IMR-90 (cell line): ENCODE results near the gene PPIL6. TPM values are rescaled to one million over a fixed set of nuclear protein-coding genes. Genes with fewer than 3 reads are reported as not detected.

Source experiments
- ATAC-seq: fragments of 200-7000 bp; cut with Tn5 transposase; 2 replicates; pipeline ENCODE4 v1.9.1; 2020; ENCODE audit warnings: low read depth, mild to moderate bottlenecking, moderate library complexity
- BruUV-seq: library from RNA; stranded (reverse); fragments of 400-500 nt; replicated peaks from 2 replicates; lab custom pipeline; 2021; lab: Mats Ljungman, UMichigan
- CTCF ChIA-PET: fragments of 300-600 bp; formaldehyde crosslinking; extraction: SDS; loops from one replicate; lab custom pipeline; 2021; ENCODE audit warnings: antibody characterized with exemption; lab: Yijun Ruan, JAX
- POLR2A ChIA-PET: fragments of 300-600 bp; sonication (Branson Sonifier 250); formaldehyde crosslinking; loops from one replicate; lab custom pipeline; 2022; ENCODE audit warnings: antibody characterized with exemption; ENCODE audit not compliant: unreplicated experiment; lab: Charles Lee
- DNase-seq: peaks from one replicate; pipeline ENCODE4 v3.0.0; 2013
- H2AFZ ChIP-seq: replicated peaks from 2 replicates; pipeline ENCODE3; 2013; ENCODE audit warnings: low read length, mild to moderate bottlenecking; ENCODE audit not compliant: poor library complexity
- H2AK5ac ChIP-seq: 2 replicates; pipeline ENCODE4 v1.6.1; 2013; ENCODE audit warnings: low read depth, low read length, inconsistent platforms
- H2AK9ac ChIP-seq: replicated peaks from 2 replicates; pipeline ENCODE3; 2013; ENCODE audit warnings: mild to moderate bottlenecking, low read depth, low read length, moderate library complexity; ENCODE audit not compliant: poor library complexity
- H2BK120ac ChIP-seq: 2 replicates; pipeline ENCODE4 v1.6.1; 2013; ENCODE audit warnings: low read depth, low read length, inconsistent platforms
- H2BK15ac ChIP-seq: 3 replicates; pipeline ENCODE4 v1.6.1; 2013; ENCODE audit warnings: low read depth, low read length, inconsistent platforms
- H2BK20ac ChIP-seq: 2 replicates; pipeline ENCODE4 v1.6.1; 2013; ENCODE audit warnings: low read depth, mild to moderate bottlenecking, inconsistent platforms, low read length, moderate library complexity
- H2BK5ac ChIP-seq: 2 replicates; pipeline ENCODE4 v1.6.1; 2013; ENCODE audit warnings: mild to moderate bottlenecking, low read depth, low read length, inconsistent platforms; ENCODE audit not compliant: poor library complexity, severe bottlenecking
- H3K14ac ChIP-seq: replicated peaks from 2 replicates; pipeline ENCODE4 v1.6.1; 2013; ENCODE audit warnings: low read depth, low read length, inconsistent platforms
- H3K18ac ChIP-seq: 2 replicates; pipeline ENCODE4 v1.6.1; 2013; ENCODE audit warnings: low read depth, low read length, control low read depth
- H3K23ac ChIP-seq: 2 replicates; pipeline ENCODE4 v1.6.1; 2013; ENCODE audit warnings: low read depth, low read length, inconsistent platforms
- H3K27ac ChIP-seq: 2 replicates; pipeline ENCODE4 v1.5.1; 2013; ENCODE audit warnings: mild to moderate bottlenecking, control low read depth, low read length; ENCODE audit not compliant: insufficient read depth
- H3K27me3 ChIP-seq: 2 replicates; pipeline ENCODE4 v1.6.1; 2013; ENCODE audit warnings: low read length; ENCODE audit not compliant: control insufficient read depth, insufficient read depth
- H3K36me3 ChIP-seq: 2 replicates; pipeline ENCODE4 v1.6.1; 2013; ENCODE audit warnings: low read length, mixed read lengths; ENCODE audit not compliant: control insufficient read depth, insufficient read depth
- H3K4ac ChIP-seq: 2 replicates; pipeline ENCODE4 v1.6.1; 2013; ENCODE audit warnings: low read depth, low read length, inconsistent platforms
- H3K4me1 ChIP-seq: 2 replicates; pipeline ENCODE4 v1.6.1; 2013; ENCODE audit warnings: low read length, mixed read lengths; ENCODE audit not compliant: control insufficient read depth, insufficient read depth
- H3K4me2 ChIP-seq: 2 replicates; pipeline ENCODE4 v1.6.1; 2013; ENCODE audit warnings: low read depth, mild to moderate bottlenecking, control low read depth, low read length, moderate library complexity
- H3K4me3 ChIP-seq: 2 replicates; pipeline ENCODE4 v1.5.1; 2013; ENCODE audit warnings: low read depth, mild to moderate bottlenecking, control low read depth, low read length, moderate library complexity; ENCODE audit not compliant: insufficient read depth
- H3K56ac ChIP-seq: 2 replicates; pipeline ENCODE4 v1.6.1; 2013; ENCODE audit warnings: low read length, inconsistent platforms; ENCODE audit not compliant: insufficient read depth; ENCODE audit errors: extremely low read depth
- H3K79me1 ChIP-seq, 2 experiments: 2 replicates each; pipeline ENCODE4 v1.6.1; 2013; ENCODE audit warnings: low read length in 2 of 2, inconsistent platforms in 1 of 2, low read depth in 1 of 2
- H3K9ac ChIP-seq: 2 replicates; pipeline ENCODE4 v1.6.1; 2013; ENCODE audit warnings: low read depth, low read length, control low read depth
- H3K9me1 ChIP-seq: 2 replicates; pipeline ENCODE4 v1.6.1; 2013; ENCODE audit warnings: low read length, inconsistent platforms; ENCODE audit not compliant: insufficient read depth
- H3K9me3 ChIP-seq: 2 replicates; pipeline ENCODE4 v1.6.1; 2013; ENCODE audit warnings: low read length; ENCODE audit not compliant: control insufficient read depth, insufficient read depth
- H4K20me1 ChIP-seq: 2 replicates; pipeline ENCODE4 v1.6.1; 2013; ENCODE audit warnings: low read length, inconsistent platforms; ENCODE audit not compliant: insufficient read depth
- H4K5ac ChIP-seq: 2 replicates; pipeline ENCODE4 v1.6.1; 2013; ENCODE audit warnings: mild to moderate bottlenecking, low read depth, low read length, control low read depth
- H4K8ac ChIP-seq, 2 experiments: 2 replicates each; pipeline ENCODE4 v1.6.1; 2013; ENCODE audit warnings: low read depth in 2 of 2, low read length in 2 of 2, control low read depth in 1 of 2, inconsistent platforms in 1 of 2
- H4K91ac ChIP-seq: 2 replicates; pipeline ENCODE4 v1.6.1; 2013; ENCODE audit warnings: low read depth, low read length, inconsistent platforms; ENCODE audit not compliant: insufficient read depth
- CTCF ChIP-seq: conservative IDR thresholded peaks from 2 replicates; pipeline ENCODE4 v1.5.1; 2012; ENCODE audit warnings: mild to moderate bottlenecking, low read depth, low read length, improper control_type of control experiment
- MAFK ChIP-seq: IDR thresholded peaks from 2 replicates; pipeline ENCODE4 v1.6.1; 2012; ENCODE audit warnings: low read depth, low read length, improper control_type of control experiment
- USF2 ChIP-seq: fragments of 150-350 bp; IDR thresholded peaks from 2 replicates; pipeline ENCODE4 v1.6.1; 2017; ENCODE audit warnings: mild to moderate bottlenecking, antibody characterized with exemption, low read length, low read depth
- WGBS, 2 experiments: methylation state at CpG; one replicate each; pipeline versions ENCODE4 v1.1.5 to v1.1.7; 2013; ENCODE audit warnings: missing lambda C conversion rate in 2 of 2; ENCODE audit not compliant: insufficient read length in 1 of 2; ENCODE audit errors: extremely low coverage in 2 of 2; 5-methylcytosine and 5-hydroxymethylcytosine counted together
- dilution Hi-C: fragments of 300-500 bp; cut with HindIII; formaldehyde crosslinking; loops from one replicate; pipeline ENCODE4 v1.14.3; 2018; ENCODE audit warnings: low sequenced_read_pairs; ENCODE audit not compliant: unreplicated experiment
- in situ Hi-C: fragments of 300-500 bp; cut with MboI; formaldehyde crosslinking; loops from 3 replicates; pipeline ENCODE4 v1.14.3; 2019; ENCODE audit warnings: low sequenced_read_pairs, inconsistent platforms, mixed read lengths
- intact Hi-C: fragments of 100-400 bp; cut with micrococcal nuclease; formaldehyde crosslinking; loops from 2 replicates; pipeline ENCODE4 v1.10.0; 2022
- polyA plus RNA-seq, 3 experiments: library from polyadenylated mRNA; depleted of rRNA; stranded (reverse); fragments of >200 nt; gene quantifications; 2 replicates each; pipeline ENCODE4 v1.2.3, GENCODE V29; 2012; ENCODE audit warnings: low replicate concordance in 1 of 3
- total RNA-seq: library from RNA; depleted of rRNA; stranded (reverse); fragments of >200 nt; gene quantifications from 2 replicates; pipeline ENCODE4 v1.2.3, GENCODE V29; 2012

The PPIL6 gene
- total and polyA plus RNA-seq, 2 of the 4 experiments (the other 2 are of a cell fraction), result 0.15 to 0.18 TPM

- TF ChIP-seq USF2, result peak; percentile 93
Observed at GRCh38 chr6:109381747-109382575, 58.5 kb downstream of the PPIL6 start, which contains the start of gene CD164 (continued).

- Histone ChIP-seq H3K18ac (peak overlapping the region; percentile 26), H3K4me1 (no peaks in the 10 kb centered on the region), H3K14ac (peak overlapping the region; percentile 73), H3K56ac (peak overlapping the region; percentile 79), H3K4me3 (peak overlapping the region; percentile 64), H2BK5ac (peak overlapping the region; percentile 93), H4K5ac (no peak overlapping the region), H4K91ac (no peak overlapping the region), H3K27me3 (peaks cover 4% of the 10 kb centered on the region), H3K9me1 (no peaks in the 10 kb centered on the region; the same call in 1 of the 2 replicates), H2BK20ac (no peak overlapping the region), H2AK5ac (0 out of 2 replicates have a peak overlapping the region, but pooled peaks have one; percentile 32), H3K9me3 (no peaks in the 10 kb centered on the region), H2AFZ (peak overlapping the region; percentile 99), H2AK9ac (peak overlapping the region; percentile 97), H3K4me2 (peak overlapping the region; percentile 92), H3K36me3 (peaks cover 9% of the 10 kb centered on the region), H3K23ac (peak overlapping the region; percentile 76), H3K4ac (peak overlapping the region; percentile 74), H3K27ac (peak overlapping the region; percentile 98), H3K9ac (peak overlapping the region; percentile 92), H3K79me1 (peaks cover 14 to 36% of the 10 kb centered on the region in 2 experiments), H2BK15ac (no peak overlapping the region), H4K8ac (peak overlapping the region in 1 of 2 experiments; percentile 71; a peak in 2 of 4 replicates), H2BK120ac (no peak overlapping the region), H4K20me1 (peaks cover 52% of the 10 kb centered on the region)
- POLR2A ChIA-PET, result no interaction called here
- TF ChIP-seq CTCF (no peak), MAFK (no peak)
- dilution Hi-C loops (no loop called here), intact Hi-C loops (loop anchor here (5.0 to 10.0 kb wide), 4 partner anchors 314 to 824 kb away; partner anchors contain the start of genes AK9 and FIG4), in situ Hi-C loops (loop anchor here (25.0 kb wide), 2 partner anchors 194 to 844 kb away; no protein-coding TSS in a partner anchor)
- 0% methylated on average over 5 of the region's 25 CpGs; no CpG with 5 or more reads in 1 of the 2 experiments for WGBS, 2 experiments
- ATAC-seq (no peak), DNase-seq (peak; percentile 20)
- CTCF ChIA-PET, result no interaction called here
- BruUV-seq, result no TSS peak
Observed at GRCh38 chr6:109381061-109381746, 59.2 kb downstream of the PPIL6 start.
